A549 (cell line): Measurements from ENCODE around the gene ENO1.

ENCODE experiments used
- CHD2 ChIP-seq: fragments of 150-350 bp; IDR thresholded peaks from 2 replicates; pipeline ENCODE4 v1.6.1; 2014; ENCODE audit warnings: low read length; ENCODE audit not compliant: partially characterized antibody
- CTCF ChIP-seq: fragments of >200 bp; sonication (Bioruptor Twin); formaldehyde crosslinking; IDR thresholded peaks from 3 replicates; pipeline ENCODE4 v1.5.1; 2016
- EP300 ChIP-seq, 2 experiments: fragments of >200 bp; sonication (Bioruptor Twin); formaldehyde crosslinking; IDR thresholded peaks; 2 replicates in 1 of 2; 3 replicates in 1 of 2; pipeline ENCODE4 v1.6.1; 2016 to 2017
- JUNB ChIP-seq: fragments of >200 bp; sonication (Bioruptor Twin); formaldehyde crosslinking; IDR thresholded peaks from 2 replicates; pipeline ENCODE4 v1.6.1; 2016
- MAX ChIP-seq: IDR thresholded peaks from 2 replicates; pipeline ENCODE4 v1.6.1; 2012
- RCOR1 ChIP-seq: fragments of 150-350 bp; IDR thresholded peaks from 2 replicates; pipeline ENCODE4 v1.6.1; 2014; ENCODE audit warnings: antibody characterized with exemption, low read length, low read depth

GRCh38 chr1:8878698-8879463, 395 bp upstream of the ENO1 start:
- TF ChIP-seq EP300 (IDR thresholded peaks at IDR 0.05) = no peak
- no peak for TF ChIP-seq RCOR1
- no peak for TF ChIP-seq JUNB
- peak; percentile 92 for TF ChIP-seq MAX
- no peak for TF ChIP-seq CTCF
- TF ChIP-seq CHD2 = no peak
